GM23338 (cell line): ENCODE results near the gene FCER2. TPM values are rescaled to one million over a fixed set of nuclear protein-coding genes. Genes with fewer than 3 reads are reported as not detected.

Experiments used
- ATAC-seq: fragments of 200-7000 bp; cut with Tn5 transposase; 3 replicates; pipeline ENCODE4 v1.9.1; 2020
- DNase-seq: peaks from one replicate; pipeline ENCODE4 v3.0.0-alpha.2; 2015; ENCODE audit warnings: low spot score
- H2AFZ ChIP-seq: fragments of 200-600 bp; sonication (generic); 2 replicates; pipeline ENCODE4 v1.8.0; 2016; ENCODE audit warnings: antibody characterized with exemption, mild to moderate bottlenecking, moderate library complexity
- H3F3A ChIP-seq: fragments of 200-600 bp; sonication (generic); replicated peaks from 2 replicates; pipeline ENCODE4 v1.8.0; 2017; ENCODE audit warnings: antibody characterized with exemption, mixed run types, low read depth
- H3K27ac ChIP-seq: fragments of 200-600 bp; sonication (generic); 2 replicates; pipeline ENCODE4 v1.6.1; 2016; ENCODE audit warnings: low read depth
- H3K27me3 ChIP-seq: fragments of 200-600 bp; sonication (generic); 2 replicates; pipeline ENCODE4 v1.8.0; 2016; ENCODE audit warnings: mild to moderate bottlenecking, mixed run types, moderate library complexity; ENCODE audit not compliant: insufficient read depth
- H3K36me3 ChIP-seq: fragments of 200-600 bp; sonication (generic); 2 replicates; pipeline ENCODE4 v1.8.0; 2016; ENCODE audit warnings: mild to moderate bottlenecking; ENCODE audit not compliant: insufficient read depth
- H3K4me1 ChIP-seq: fragments of 200-600 bp; sonication (generic); 2 replicates; pipeline ENCODE4 v1.8.0; 2016; ENCODE audit warnings: mild to moderate bottlenecking, moderate library complexity; ENCODE audit not compliant: insufficient read depth
- H3K4me2 ChIP-seq: fragments of 200-600 bp; sonication (generic); 2 replicates; pipeline ENCODE4 v1.7.1; 2017; ENCODE audit warnings: mixed run types
- H3K4me3 ChIP-seq: fragments of 200-600 bp; sonication (generic); 2 replicates; pipeline ENCODE4 v1.6.1; 2016; ENCODE audit warnings: mixed run types
- H3K79me2 ChIP-seq: fragments of 200-600 bp; sonication (generic); replicated peaks from 2 replicates; pipeline ENCODE4 v1.8.0; 2017; ENCODE audit warnings: mild to moderate bottlenecking; ENCODE audit not compliant: insufficient read depth
- H3K9me2 ChIP-seq: fragments of 200-600 bp; sonication (generic); 2 replicates; pipeline ENCODE4 v1.8.0; 2017; ENCODE audit not compliant: insufficient read depth
- H4K20me1 ChIP-seq: fragments of 200-600 bp; sonication (generic); replicated peaks from 2 replicates; pipeline ENCODE4 v1.8.0; 2017; ENCODE audit warnings: mild to moderate bottlenecking; ENCODE audit not compliant: insufficient read depth
- H3K27ac Mint-ChIP-seq: 2 replicates; pipeline ENCODE4 v1.8.0; 2020; ENCODE audit warnings: inconsistent platforms, mild to moderate bottlenecking, moderate library complexity, mixed read lengths
- H3K27me3 Mint-ChIP-seq: 3 replicates; pipeline ENCODE4 v1.8.0; 2022; ENCODE audit warnings: low read depth, mild to moderate bottlenecking, moderate library complexity, mixed read lengths, inconsistent platforms; ENCODE audit not compliant: insufficient read depth, poor library complexity
- H3K36me3 Mint-ChIP-seq: 3 replicates; pipeline ENCODE4 v1.8.0; 2021; ENCODE audit warnings: low read depth, mild to moderate bottlenecking, inconsistent platforms, moderate library complexity, mixed read lengths
- H3K4me1 Mint-ChIP-seq: 3 replicates; pipeline ENCODE4 v1.8.0; 2020; ENCODE audit warnings: mild to moderate bottlenecking, inconsistent platforms, mixed read lengths
- H3K4me3 Mint-ChIP-seq: 3 replicates; pipeline ENCODE4 v1.8.0; 2021; ENCODE audit warnings: moderate library complexity, mild to moderate bottlenecking, inconsistent platforms, mixed read lengths
- H3K9me3 Mint-ChIP-seq: 3 replicates; pipeline ENCODE4 v1.8.0; 2020; ENCODE audit warnings: moderate library complexity, mild to moderate bottlenecking, inconsistent platforms, mixed read lengths
- CREB1 ChIP-seq: fragments of 250-450 bp; sonication (Bioruptor Pico); IDR thresholded peaks from 2 replicates; pipeline ENCODE4 v1.5.0; 2020; ENCODE audit warnings: low read depth, mild to moderate bottlenecking, moderate library complexity
- EZH2 ChIP-seq: fragments of 200-600 bp; sonication (generic); IDR thresholded peaks from one replicate; pipeline ENCODE4 v1.8.0; 2017; ENCODE audit warnings: antibody characterized with exemption, mild to moderate bottlenecking, low read depth; ENCODE audit not compliant: unreplicated experiment
- JUNB ChIP-seq: IDR thresholded peaks from one replicate; pipeline ENCODE4 v1.6.1; 2016; ENCODE audit warnings: antibody characterized with exemption; ENCODE audit not compliant: unreplicated experiment
- POLR2AphosphoS5 ChIP-seq: IDR thresholded peaks from 2 replicates; pipeline ENCODE4 v1.6.1; 2016; ENCODE audit warnings: antibody characterized with exemption, low read depth
- ZNF114 ChIP-seq: fragments of 250-450 bp; sonication (Bioruptor Pico); IDR thresholded peaks from 2 replicates; pipeline ENCODE4 v1.5.0; 2020; ENCODE audit warnings: mild to moderate bottlenecking, moderate library complexity
- ZNF331 ChIP-seq: fragments of 250-450 bp; sonication (Bioruptor Pico); IDR thresholded peaks from 2 replicates; pipeline ENCODE4 v1.5.0; 2020; ENCODE audit warnings: low read depth, mild to moderate bottlenecking, moderate library complexity
- polyA plus RNA-seq: library from polyadenylated mRNA; unstranded; fragments of >200 nt; fragmentation: Nextera tagmentation; extraction: Ambion mirVana; gene quantifications from 2 replicates; pipeline ENCODE4 v1.2.1, GENCODE V29; 2016
- total RNA-seq: library from RNA; depleted of rRNA; stranded (reverse); fragments of >200 nt; shearing (Covaris generic); gene quantifications from 2 replicates; pipeline ENCODE4 v1.2.3, GENCODE V29; 2014
- TF ChIP-seq, protein P1 (sequence below): IDR thresholded peaks from 2 replicates; pipeline ENCODE4 v1.6.1; 2016; ENCODE audit warnings: antibody characterized with exemption
- TF ChIP-seq, protein P2 (sequence below), 2 experiments: fragments of 200-600 bp in 1 of 2; sonication (generic) in 1 of 2; conservative IDR thresholded peaks; 2 replicates each; pipeline versions ENCODE4 v1.5.1 to v1.6.1; 2016 to 2017; ENCODE audit warnings: antibody characterized with exemption in 2 of 2, low read depth in 2 of 2, mild to moderate bottlenecking in 2 of 2, moderate library complexity in 1 of 2
- TF ChIP-seq, protein P3 (sequence below): IDR thresholded peaks from one replicate; pipeline ENCODE4 v1.6.1; 2018; ENCODE audit warnings: antibody characterized with exemption; ENCODE audit not compliant: unreplicated experiment

FCER2 gene
- total and polyA plus RNA-seq, 2 experiments from 2014 or later = 0.29 TPM; not detected in 1

DNA sequence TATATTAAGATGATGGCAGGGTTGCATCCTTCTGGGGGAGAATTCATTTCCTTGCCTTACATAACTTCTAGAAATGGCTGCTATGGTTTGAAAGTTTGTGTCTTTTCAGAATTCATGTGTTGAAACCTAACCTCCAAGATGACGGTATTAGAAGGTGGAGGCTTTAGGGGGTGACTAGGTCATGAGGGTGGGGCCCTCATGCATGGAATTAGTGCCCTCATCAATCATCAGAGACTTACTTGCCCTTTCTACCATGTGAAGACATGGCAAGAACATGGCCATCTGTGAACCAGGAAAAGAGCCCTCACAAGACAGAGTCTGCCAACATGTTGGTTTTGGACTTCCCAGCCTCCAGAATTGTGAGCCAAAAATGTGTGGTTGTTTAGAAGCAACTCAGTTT lies 14.8 kb upstream of the FCER2 start (continued):
- no peak for TF ChIP-seq EZH2
- TF ChIP-seq, protein P1, sequence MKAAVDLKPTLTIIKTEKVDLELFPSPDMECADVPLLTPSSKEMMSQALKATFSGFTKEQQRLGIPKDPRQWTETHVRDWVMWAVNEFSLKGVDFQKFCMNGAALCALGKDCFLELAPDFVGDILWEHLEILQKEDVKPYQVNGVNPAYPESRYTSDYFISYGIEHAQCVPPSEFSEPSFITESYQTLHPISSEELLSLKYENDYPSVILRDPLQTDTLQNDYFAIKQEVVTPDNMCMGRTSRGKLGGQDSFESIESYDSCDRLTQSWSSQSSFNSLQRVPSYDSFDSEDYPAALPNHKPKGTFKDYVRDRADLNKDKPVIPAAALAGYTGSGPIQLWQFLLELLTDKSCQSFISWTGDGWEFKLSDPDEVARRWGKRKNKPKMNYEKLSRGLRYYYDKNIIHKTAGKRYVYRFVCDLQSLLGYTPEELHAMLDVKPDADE = no peak
- TF ChIP-seq JUNB = no peak
- TF ChIP-seq, protein P2, sequence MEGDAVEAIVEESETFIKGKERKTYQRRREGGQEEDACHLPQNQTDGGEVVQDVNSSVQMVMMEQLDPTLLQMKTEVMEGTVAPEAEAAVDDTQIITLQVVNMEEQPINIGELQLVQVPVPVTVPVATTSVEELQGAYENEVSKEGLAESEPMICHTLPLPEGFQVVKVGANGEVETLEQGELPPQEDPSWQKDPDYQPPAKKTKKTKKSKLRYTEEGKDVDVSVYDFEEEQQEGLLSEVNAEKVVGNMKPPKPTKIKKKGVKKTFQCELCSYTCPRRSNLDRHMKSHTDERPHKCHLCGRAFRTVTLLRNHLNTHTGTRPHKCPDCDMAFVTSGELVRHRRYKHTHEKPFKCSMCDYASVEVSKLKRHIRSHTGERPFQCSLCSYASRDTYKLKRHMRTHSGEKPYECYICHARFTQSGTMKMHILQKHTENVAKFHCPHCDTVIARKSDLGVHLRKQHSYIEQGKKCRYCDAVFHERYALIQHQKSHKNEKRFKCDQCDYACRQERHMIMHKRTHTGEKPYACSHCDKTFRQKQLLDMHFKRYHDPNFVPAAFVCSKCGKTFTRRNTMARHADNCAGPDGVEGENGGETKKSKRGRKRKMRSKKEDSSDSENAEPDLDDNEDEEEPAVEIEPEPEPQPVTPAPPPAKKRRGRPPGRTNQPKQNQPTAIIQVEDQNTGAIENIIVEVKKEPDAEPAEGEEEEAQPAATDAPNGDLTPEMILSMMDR (conservative IDR thresholded peaks at IDR 0.05; ENCODE audit: low read depth in 2 of 2) = no peak
- no peak for TF ChIP-seq ZNF331 (CRISPR knock-in tag)

DNA sequence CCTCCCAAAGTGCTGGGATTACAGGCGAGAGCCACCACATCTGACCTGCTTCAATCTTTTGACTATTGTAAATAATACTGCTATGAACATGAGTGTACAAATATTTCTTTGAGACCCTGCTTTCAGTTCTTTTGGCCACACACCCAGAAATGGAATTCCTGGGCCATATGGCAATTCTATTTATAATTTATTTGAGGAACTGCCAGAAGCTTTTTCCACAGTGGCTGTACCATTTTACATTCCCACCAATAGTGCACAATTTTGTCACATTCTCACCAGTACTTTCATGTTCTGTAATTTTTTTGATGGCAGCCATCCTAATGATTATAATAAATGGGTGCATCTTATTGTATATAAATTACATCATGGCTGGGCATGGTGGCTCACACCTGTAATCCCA lies 13.7 kb upstream of the FCER2 start:
- no peaks in the 10 kb centered on the region for H3K36me3 ChIP-seq
- no peak overlapping the region for H3K4me3 Mint-ChIP-seq
- no peaks in the 10 kb centered on the region for H3F3A ChIP-seq
- H3K27ac Mint-ChIP-seq = no peak overlapping the region
- H3K9me2 ChIP-seq = no peaks in the 10 kb centered on the region
- H3K4me3 ChIP-seq = no peak overlapping the region
- no peaks in the 10 kb centered on the region for H3K27me3 ChIP-seq
- ATAC-seq (no peak), DNase-seq (no peak)
- H3K79me2 ChIP-seq = no peaks in the 10 kb centered on the region
- H3K27me3 Mint-ChIP-seq = peaks cover 6% of the 10 kb centered on the region
- no peaks in the 10 kb centered on the region for H3K36me3 Mint-ChIP-seq
- H3K27ac ChIP-seq = no peak overlapping the region
- H3K9me3 Mint-ChIP-seq = no peaks in the 10 kb centered on the region; the same call in 2 of the 3 replicates
- H2AFZ ChIP-seq = no peak overlapping the region
- H3K4me1 ChIP-seq = no peaks in the 10 kb centered on the region
- H4K20me1 ChIP-seq = no peaks in the 10 kb centered on the region
- H3K4me1 Mint-ChIP-seq = no peaks in the 10 kb centered on the region
- H3K4me2 ChIP-seq = no peak overlapping the region
- TF ChIP-seq JUNB (no peak), CREB1 (no peak), EZH2 (no peak), ZNF114 (CRISPR knock-in tag) (no peak), POLR2AphosphoS5 (no peak), ZNF331 (CRISPR knock-in tag) (no peak)
- TF ChIP-seq, protein P3, sequence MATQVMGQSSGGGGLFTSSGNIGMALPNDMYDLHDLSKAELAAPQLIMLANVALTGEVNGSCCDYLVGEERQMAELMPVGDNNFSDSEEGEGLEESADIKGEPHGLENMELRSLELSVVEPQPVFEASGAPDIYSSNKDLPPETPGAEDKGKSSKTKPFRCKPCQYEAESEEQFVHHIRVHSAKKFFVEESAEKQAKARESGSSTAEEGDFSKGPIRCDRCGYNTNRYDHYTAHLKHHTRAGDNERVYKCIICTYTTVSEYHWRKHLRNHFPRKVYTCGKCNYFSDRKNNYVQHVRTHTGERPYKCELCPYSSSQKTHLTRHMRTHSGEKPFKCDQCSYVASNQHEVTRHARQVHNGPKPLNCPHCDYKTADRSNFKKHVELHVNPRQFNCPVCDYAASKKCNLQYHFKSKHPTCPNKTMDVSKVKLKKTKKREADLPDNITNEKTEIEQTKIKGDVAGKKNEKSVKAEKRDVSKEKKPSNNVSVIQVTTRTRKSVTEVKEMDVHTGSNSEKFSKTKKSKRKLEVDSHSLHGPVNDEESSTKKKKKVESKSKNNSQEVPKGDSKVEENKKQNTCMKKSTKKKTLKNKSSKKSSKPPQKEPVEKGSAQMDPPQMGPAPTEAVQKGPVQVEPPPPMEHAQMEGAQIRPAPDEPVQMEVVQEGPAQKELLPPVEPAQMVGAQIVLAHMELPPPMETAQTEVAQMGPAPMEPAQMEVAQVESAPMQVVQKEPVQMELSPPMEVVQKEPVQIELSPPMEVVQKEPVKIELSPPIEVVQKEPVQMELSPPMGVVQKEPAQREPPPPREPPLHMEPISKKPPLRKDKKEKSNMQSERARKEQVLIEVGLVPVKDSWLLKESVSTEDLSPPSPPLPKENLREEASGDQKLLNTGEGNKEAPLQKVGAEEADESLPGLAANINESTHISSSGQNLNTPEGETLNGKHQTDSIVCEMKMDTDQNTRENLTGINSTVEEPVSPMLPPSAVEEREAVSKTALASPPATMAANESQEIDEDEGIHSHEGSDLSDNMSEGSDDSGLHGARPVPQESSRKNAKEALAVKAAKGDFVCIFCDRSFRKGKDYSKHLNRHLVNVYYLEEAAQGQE = no peak
- TF ChIP-seq, protein P2 (conservative IDR thresholded peaks at IDR 0.05; ENCODE audit: low read depth in 2 of 2) = no peak
- TF ChIP-seq, protein P1 = no peak
